Measurements from ENCODE around the gene ATXN7.
A peak's percentile ranks its signal among the peaks of the same experiment; 100 is the strongest.

The ATXN7 gene

GRCh38 chr3:63992516-63993209 is 129.0 kb downstream of the ATXN7 start:
- no peak for DNase-seq

- DNase-seq: peak; percentile 61
Observed at GRCh38 chr3:63993653-63994079, 130.0 kb downstream of the ATXN7 start.

- DNase-seq: no peak
Observed at GRCh38 chr3:63995086-63995485, 131.4 kb downstream of the ATXN7 start.

- no peak for DNase-seq
Observed at GRCh38 chr3:63998852-63999754, 135.4 kb downstream of the ATXN7 start.

GRCh38 chr3:64000453-64001055 is 136.9 kb downstream of the ATXN7 start:
- no peak for DNase-seq

GRCh38 chr3:64002233-64002632 is 138.6 kb downstream of the ATXN7 start:
- DNase-seq: no peak

- DNase-seq: no peak
Observed at GRCh38 chr3:64003589-64003988, 139.9 kb downstream of the ATXN7 start.

- DNase-seq: no peak
Observed at GRCh38 chr3:64008017-64008416, 144.3 kb downstream of the ATXN7 start.

GRCh38 chr3:64008487-64009351 is 145.1 kb downstream of the ATXN7 start:
- no peak for DNase-seq

- DNase-seq: no peak
Observed at GRCh38 chr3:64009528-64009927, 145.9 kb downstream of the ATXN7 start.

GRCh38 chr3:64010199-64010598 is 146.5 kb downstream of the ATXN7 start:
- DNase-seq: no peak

- no peak for DNase-seq
Observed at GRCh38 chr3:64011685-64012084, 148.0 kb downstream of the ATXN7 start.

- no peak for DNase-seq
Observed at GRCh38 chr3:64016941-64017620, 153.4 kb downstream of the ATXN7 start.

- no peak for DNase-seq
Observed at GRCh38 chr3:64019271-64019670, 155.6 kb downstream of the ATXN7 start.

GRCh38 chr3:64019879-64020278 is 156.2 kb downstream of the ATXN7 start:
- DNase-seq: no peak

- no peak for DNase-seq
Observed at GRCh38 chr3:64021922-64022321, 158.3 kb downstream of the ATXN7 start.

GRCh38 chr3:64022451-64023186 is 159.0 kb downstream of the ATXN7 start:
- peak; percentile 24 for DNase-seq

- peak; percentile 99 for DNase-seq
Observed at GRCh38 chr3:64023187-64023860, 159.7 kb downstream of the ATXN7 start, which contains the start of gene PSMD6. Gene PSMD6 (minus strand): TSS chr3:64023494. CDS start chr3:64023419, 75 bp downstream.

GRCh38 chr3:64023861-64024223 is 160.2 kb downstream of the ATXN7 start:
- DNase-seq: no peak

GRCh38 chr3:64026346-64026745 is 162.7 kb downstream of the ATXN7 start:
- DNase-seq: no peak

- no peak for DNase-seq
Observed at GRCh38 chr3:64027658-64028057, 164.0 kb downstream of the ATXN7 start.

All from activated T-cell treated with anti-CD3 and anti-CD28 coated beads, Interleukin-2, amount 50 U/mL, for 1 hour (primary cell).